Stimulated activated CD4-positive, alpha-beta T cell treated with anti-CD3 and anti-CD28 coated beads, Interleukin-12 subunit alpha, Interleukin-12 subunit beta, amount 100 ng/mL, for 4 hours (primary cell): Measurements from ENCODE around the gene AVPI1.

ENCODE experiments used
- DNase-seq: peaks from one replicate; pipeline ENCODE4 v3.0.0-alpha.2; 2020

The AVPI1 gene

GRCh38 chr10:97686962-97687784 is at the start of gene AVPI1:
AVPI1 (minus strand) TSS chr10:97687241; CDS start chr10:97679905, 7,336 bp downstream.
- DNase-seq, result peak; percentile 96

GRCh38 chr10:97736403-97736901 is 49.4 kb upstream of the AVPI1 start:
- no peak for DNase-seq

GRCh38 chr10:97734021-97734420 is 47.0 kb upstream of the AVPI1 start:
- DNase-seq, result no peak

- DNase-seq, result no peak
Observed at GRCh38 chr10:97733256-97733655, 46.2 kb upstream of the AVPI1 start.

GRCh38 chr10:97732052-97732359 is 45.0 kb upstream of the AVPI1 start:
- DNase-seq, result no peak

- peak; percentile 45 for DNase-seq
Observed at GRCh38 chr10:97731346-97732051, 44.5 kb upstream of the AVPI1 start.

- DNase-seq, result no peak
Observed at GRCh38 chr10:97729014-97729413, 42.0 kb upstream of the AVPI1 start.

- no peak for DNase-seq
Observed at GRCh38 chr10:97726636-97727178, 39.7 kb upstream of the AVPI1 start.

- DNase-seq, result no peak
Observed at GRCh38 chr10:97724341-97724941, 37.4 kb upstream of the AVPI1 start.

- no peak for DNase-seq
Observed at GRCh38 chr10:97723001-97723400, 36.0 kb upstream of the AVPI1 start.

- no peak for DNase-seq
Observed at GRCh38 chr10:97721871-97722780, 35.1 kb upstream of the AVPI1 start.

GRCh38 chr10:97719602-97720001 is 32.6 kb upstream of the AVPI1 start:
- no peak for DNase-seq

GRCh38 chr10:97718659-97719142 is 31.7 kb upstream of the AVPI1 start:
- DNase-seq, result no peak

GRCh38 chr10:97718178-97718577 is 31.1 kb upstream of the AVPI1 start:
- no peak for DNase-seq

- DNase-seq, result no peak
Observed at GRCh38 chr10:97717627-97718026, 30.6 kb upstream of the AVPI1 start.

- no peak for DNase-seq
Observed at GRCh38 chr10:97715259-97715874, 28.3 kb upstream of the AVPI1 start.

GRCh38 chr10:97714401-97715258 is 27.6 kb upstream of the AVPI1 start:
- DNase-seq, result no peak

- peak; percentile 45 for DNase-seq
Observed at GRCh38 chr10:97713826-97714400, 26.9 kb upstream of the AVPI1 start.

- peak; percentile 19 for DNase-seq
Observed at GRCh38 chr10:97713339-97713825, 26.3 kb upstream of the AVPI1 start, which contains the start of gene MARVELD1. MARVELD1 (plus strand) TSS chr10:97713730; CDS start chr10:97713877, 147 bp downstream.
